HG03342 (cell line): Measurements from ENCODE around the gene DRAP1.
"Not testable (repeated sequence)": the region's sequence is repeated elsewhere in the genome, so short reads cannot be mapped to it uniquely, and the experiment has no call there.

ENCODE experiments used
- ATAC-seq: cut with Tn5 transposase; IDR thresholded peaks from one replicate; pipeline ENCODE4 v1.9.1; 2021; ENCODE audit warnings: mild to moderate bottlenecking, moderate library complexity; ENCODE audit not compliant: unreplicated experiment

Gene DRAP1

DNA sequence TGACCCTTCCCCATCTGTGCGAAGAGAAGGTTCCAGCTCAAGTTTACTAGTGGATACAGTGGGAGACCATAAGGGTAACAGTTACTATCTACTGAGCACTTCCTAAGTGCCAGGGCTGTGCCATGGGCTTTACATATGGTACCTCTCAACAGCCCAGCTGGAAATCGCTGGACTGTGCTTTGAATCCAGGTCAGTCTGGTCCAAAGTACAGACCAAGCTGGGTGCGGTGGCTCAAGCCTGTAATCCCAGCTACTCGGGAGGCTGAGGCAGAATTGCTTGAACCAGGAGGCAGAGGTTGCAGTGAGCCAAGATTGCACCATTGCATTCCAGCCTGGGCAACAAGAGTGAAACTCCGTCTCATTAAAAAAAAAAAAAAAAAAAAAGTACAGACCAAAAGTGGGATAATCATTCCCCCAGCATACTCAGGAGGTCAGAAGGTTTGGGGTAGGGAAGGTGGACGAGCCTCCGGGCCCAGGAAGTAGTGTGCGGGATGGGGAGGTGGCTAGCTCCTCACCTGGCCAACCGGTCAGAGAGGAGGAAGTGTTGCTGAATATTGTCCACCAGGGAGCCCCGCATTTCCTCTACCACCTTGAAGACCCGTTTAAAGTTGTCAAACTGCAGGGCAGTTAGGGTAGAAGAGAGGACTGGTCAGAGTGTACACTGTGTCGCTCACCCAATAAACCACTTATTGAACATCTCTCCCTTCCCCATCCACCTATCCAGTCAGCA lies 33.3 kb upstream of the DRAP1 start:
- no peak for ATAC-seq

DNA sequence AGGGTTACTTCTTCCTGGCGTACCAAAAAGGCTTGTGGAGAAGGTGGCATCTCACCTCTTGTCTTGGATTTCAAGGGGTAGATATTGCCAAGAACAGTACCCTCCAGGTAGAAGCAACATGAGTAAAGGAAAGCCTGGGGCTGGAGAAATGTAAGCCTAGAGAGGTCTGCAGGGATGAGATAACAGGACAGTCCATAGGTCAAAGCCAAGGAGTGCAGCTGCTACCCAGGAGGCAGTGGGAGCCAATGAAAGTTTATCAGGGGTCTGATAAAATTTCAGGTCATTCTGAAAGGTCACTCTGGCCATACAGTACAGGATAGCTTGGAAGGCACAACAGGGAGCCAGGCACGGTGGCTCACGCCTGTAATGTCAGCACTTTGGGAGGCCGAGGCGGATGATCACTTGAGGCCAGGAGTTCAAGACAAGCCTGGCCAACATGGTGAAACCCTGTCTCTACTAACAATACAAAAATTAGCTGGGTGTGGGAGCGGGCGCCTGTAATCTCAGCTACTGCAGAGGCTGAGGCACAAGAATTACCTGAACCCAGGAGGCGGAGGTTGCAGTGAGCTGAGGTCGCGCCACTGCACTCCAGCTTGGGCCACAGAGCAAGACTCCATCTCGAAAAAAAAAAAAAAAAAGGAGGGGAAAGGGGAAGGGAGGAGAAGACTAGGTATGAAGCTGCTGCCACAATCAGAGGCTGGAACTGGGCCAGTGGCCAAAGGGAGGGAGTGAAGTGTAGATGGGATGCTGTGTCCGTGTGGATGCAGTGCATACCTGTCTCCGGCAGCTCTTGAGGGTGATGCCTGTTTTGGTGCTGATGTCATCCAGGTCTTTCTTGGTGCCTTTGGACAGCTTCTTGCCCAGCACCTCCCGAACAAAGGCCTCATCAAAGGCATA lies 32.2 kb upstream of the DRAP1 start:
- no peak for ATAC-seq

DNA sequence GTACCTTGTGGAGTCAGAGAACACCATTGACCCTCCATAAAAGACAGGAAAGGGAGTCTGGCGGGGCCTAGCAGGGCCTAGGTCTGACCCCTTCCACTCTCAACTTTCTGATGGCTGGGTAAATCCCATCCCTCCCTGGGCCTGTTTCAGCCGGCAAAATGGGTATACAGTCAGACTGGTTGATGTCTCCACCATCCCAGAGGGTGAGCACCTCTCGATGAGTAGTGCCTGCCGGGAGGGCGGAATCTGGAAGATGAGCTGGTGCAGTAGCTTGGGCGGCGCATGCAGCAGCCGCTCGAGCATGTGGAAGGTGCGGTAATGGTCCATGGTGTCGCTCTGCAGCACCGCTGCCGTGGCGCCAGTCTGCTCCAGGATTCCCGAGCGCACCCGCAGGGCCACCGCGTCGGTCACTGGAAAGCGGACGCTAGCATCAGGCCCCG lies 31.5 kb upstream of the DRAP1 start:
- ATAC-seq: no peak

DNA sequence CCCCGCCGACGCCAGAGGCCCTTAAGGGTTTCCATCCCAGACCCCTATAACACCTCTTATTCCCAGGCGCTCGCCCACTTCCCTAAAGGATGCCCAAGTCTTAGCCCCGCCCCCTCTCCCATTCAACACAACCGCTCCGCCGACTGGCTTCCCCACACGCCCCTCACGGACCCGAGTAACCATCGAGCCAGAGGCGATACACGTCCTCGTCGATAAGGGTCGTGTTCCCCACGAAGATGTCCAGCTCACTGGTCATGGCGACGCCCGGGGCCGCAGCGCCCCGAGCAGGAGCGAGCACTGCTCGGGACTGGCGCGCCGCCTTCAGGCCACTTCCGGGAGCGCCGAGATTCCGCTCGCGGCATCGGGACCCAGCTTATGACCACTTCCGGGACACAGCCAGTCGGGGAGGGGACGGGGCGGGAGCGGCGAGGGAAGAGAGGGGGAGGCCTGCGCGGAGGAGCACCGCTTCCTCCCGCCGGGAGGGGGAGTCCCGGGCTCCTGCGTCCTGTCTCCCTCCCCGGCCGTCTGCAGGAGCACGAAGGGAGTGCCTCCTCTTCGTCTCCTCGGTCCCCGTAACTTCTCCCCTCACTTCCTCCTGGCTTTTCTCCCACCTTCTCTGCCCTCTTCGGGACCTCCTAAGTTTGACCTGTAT lies 30.9 kb upstream of the DRAP1 start, which contains the start of gene FIBP:
Gene FIBP, minus strand, starts transcription at position 309 of the 652 bp plus-strand sequence. Its CDS starts 53 bp downstream, at position 256.
- ATAC-seq: peak; percentile 41

DNA sequence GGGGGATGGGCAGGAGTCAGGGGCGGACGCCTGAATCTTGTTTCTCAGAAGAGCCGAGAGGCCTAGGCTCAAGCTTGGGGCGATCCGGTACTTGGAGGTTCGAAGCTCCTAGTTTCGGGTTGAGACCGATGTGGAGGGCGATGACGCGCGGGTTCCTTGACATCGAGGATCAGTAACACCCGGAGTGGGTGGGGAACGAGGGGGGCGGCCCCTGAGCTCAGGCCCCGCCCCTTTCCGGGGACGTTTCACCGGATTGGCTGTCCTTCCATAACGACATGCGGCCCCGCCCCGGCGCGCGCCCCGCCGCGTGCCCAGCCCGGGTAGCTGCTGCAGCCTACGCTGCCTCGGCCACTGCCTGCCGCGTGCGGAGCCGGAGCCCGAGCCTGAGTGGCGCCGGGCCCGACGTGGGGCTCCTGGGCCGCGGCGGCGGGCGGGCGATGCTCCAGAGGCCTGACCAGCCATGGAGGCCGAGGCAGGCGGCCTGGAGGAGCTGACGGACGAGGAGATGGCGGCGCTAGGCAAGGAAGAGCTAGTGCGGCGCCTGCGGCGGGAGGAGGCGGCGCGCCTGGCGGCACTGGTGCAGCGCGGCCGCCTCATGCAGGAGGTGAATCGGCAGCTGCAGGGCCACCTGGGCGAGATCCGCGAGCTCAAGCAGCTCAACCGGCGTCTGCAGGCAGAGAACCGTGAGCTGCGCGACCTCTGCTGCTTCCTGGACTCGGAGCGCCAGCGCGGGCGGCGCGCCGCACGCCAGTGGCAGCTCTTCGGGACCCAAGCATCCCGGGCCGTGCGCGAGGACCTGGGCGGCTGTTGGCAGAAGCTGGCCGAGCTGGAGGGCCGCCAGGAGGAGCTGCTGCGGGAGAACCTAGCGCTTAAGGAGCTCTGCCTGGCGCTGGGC lies 28.7 kb upstream of the DRAP1 start, which contains the start of gene CCDC85B:
Gene CCDC85B, plus strand, starts transcription at position 350 of the 895 bp plus-strand sequence. Its CDS starts 111 bp downstream, at position 461.
- ATAC-seq: peak; percentile 54

DNA sequence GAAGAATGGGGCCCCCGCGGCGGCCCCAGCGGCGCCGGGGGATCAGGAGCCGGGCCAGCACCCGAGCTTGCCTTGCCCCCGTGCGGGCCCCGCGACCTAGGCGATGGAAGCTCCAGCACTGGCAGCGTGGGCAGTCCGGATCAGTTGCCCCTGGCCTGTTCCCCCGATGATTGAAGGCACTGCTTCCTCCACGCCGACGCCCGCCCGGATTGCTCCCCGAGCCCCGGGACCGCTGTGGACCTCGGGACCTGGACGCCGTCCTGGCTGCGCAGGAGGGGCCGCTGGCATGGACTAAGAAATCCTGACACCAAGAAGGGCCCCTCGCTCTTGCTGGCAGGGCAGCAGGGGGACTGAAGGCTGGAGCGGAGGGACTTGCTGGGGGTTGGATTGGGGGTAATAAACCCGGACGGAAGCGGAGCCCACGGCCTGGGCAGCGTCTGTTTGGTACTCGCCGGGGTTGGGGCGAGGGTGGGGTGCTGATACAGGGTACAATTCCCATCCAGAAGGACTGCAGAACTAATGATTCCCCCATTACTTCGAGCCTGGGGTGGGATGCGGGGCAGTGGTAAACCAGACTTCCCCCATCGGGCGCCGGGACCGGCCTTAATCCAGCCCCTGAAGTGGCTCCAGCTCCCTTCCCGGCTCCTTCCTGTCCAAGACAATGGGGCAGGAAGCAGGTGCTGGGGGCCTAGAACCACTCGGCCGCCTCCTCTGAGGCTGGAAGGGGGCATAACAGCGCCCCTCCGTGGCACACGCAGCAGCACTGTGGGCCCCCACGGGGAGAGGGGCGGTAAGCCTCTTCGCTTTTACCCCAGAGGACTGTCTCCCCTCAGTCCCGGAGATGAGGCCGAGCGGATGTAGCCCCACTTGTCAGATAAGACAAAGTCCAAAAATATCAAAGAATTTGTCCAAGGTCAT lies 27.7 kb upstream of the DRAP1 start:
- no peak for ATAC-seq

DNA sequence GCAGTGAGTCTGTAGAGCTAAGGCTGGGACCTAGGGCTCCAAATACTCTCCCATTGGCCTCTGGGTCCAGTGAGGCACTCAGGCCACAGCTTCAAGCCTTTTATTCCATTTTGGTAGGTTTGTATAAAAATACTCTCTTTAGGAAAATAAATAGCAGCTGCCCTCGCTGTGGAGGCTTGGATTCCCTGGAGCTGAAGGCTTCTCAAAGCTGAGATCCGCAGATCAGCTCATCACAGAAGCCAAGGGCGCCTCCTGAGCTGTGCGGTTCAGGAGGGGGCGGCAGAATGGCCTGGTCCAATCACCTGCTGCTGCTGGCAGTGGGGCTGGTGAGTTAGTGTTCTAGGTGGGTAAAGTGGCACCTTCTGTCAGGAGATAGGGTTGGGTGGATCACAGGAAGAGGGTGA lies 27.1 kb upstream of the DRAP1 start:
- ATAC-seq: not testable (repeated sequence)

DNA sequence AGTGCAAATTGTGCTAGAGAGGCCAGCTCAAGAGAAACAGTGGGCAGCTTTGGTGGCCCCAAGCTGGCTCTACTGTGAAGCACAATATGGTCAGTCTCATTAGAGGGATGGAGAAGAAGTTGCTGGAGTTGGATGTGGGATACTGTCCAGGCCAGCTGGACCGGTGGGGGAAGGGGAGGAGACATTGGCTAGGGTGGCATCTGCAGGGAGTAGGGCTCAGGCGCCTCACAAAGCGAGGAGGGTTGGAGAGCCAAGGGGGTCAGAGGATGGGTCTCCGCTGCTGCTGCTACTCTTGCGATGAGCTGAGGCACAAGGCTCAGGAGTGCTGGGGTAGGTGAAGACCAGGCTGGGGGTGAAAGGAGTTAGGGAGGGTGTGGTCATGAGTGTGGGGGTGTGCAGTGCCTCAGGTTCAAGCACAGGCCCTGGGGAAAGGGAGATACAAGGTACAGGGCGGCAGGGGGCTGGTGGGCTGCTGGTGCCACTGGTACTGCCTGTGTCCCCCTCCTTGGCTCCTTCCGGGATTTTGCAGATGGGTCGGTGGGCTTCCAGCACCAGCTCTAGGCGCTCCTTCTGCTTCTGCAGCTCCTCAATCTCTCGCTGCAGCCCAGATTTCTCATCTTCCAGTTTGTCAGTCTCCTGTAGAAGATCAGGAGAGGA lies 26.4 kb upstream of the DRAP1 start:
- ATAC-seq: no peak

DNA sequence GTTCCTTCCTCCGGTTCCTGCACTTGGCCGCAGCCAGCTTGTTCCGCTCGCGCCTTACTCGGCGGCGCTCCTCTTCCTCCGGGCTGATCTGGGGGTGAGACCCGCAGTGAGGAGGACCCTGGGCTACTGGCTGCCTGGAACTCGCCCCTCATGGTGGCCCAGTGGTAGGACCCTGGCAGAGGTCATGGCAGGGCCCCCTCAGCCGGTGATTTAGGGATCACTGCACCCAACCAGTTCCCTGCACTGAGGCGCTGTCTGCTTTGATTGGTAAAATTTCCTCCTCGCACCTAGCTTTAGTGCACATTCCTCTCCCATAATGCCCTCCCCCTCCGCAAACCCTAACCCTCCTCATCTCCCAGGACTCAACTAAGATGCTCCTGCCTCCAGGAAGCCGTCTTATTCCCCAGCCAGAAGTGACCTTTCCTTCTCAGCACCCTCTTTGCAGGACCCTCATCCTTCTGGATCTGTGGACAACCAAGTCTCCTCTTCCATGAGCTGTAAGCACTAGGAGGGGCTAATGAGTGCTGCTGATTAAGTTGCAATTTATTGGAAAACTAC lies 25.1 kb upstream of the DRAP1 start:
- no peak for ATAC-seq

DNA sequence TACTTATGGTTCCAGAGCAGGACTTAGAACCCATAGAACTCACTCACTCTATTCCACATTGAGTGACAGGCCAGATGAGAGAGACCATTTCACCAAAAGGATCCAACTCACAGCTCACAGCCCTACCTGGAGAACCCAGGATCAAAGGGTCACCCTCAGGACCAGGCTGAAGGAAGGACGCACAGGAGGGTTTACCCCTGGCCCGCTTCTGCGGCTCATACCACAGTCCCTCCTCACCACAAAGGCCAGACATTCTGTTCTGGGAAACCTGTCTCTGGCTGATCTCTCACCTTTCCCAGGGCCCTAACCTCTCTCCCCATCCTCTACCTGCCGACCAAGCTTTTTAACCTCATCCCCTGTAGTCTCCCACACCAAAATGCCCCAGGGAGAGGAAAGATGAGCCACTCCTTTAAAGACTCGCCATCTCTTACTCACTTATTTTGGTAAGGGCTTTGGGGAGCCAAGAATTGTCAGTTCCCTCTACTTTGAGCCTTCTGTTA lies 23.7 kb upstream of the DRAP1 start:
- no peak for ATAC-seq

DNA sequence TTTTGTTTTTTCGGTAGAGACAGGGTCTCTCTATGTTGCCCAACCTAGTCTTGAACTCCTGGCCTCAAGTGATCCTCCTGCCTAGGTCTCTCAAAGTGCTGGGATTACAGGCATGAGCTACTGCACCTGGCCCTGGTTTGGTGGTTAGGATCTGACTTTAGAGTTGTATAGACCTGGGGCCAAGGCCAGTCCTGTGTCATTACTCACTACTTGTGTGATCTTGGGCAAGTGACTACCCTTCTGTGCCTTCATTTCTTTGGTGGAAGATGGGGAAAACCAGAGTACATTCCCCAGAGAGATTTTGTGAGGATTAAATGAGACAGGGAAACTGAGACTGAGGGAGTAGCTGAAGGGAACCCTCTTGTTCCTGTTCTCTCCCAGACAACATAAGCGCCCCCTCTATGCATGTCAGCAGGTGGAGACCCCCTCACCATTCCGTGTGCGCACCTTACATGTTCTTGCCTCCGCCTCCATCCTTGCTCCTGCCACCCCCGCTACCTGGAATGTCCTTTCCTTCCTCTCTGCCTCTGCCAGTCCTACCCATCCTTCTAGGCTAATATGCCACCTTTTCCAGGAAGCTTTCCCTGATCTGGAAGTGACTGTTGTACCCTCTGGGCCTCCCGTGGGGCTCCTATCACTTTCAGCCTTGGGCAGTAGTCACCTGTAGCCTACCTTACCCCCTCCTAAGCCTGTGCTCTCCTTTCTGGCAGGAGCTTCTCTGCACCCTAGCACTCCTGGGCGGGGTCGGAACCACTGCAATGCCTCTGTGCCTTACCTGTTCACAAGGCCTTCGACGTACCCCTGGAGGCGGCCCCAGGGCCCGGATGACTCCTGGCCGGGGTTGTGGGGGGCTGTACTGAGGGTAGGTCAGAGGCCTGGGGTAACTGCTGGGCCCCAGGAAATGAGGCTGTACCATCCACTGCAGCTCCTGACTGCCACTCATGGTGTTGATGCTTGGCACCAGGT lies 22.9 kb upstream of the DRAP1 start:
- no peak for ATAC-seq

DNA sequence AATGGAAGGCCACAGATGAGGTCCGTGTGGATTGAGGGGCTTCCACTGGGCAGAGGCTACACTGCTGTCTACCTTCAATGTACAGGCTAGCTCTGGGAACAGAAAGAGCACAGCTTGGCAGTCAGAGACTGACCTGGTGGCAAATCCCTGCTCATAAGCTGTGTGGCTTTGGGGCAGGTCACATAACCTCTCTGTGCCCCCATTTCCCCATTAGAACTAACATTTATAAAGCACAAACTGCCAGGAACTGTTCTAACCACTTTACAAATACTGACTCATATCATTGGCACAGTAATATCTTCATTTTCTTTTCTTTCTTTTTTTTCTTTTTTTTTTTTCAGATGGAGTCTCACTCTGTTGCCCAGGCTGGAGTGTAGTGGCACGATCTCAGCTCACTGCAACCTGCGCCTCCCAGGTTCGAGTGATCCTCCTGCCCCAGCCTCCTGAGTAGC lies 22.2 kb upstream of the DRAP1 start:
- no peak for ATAC-seq

DNA sequence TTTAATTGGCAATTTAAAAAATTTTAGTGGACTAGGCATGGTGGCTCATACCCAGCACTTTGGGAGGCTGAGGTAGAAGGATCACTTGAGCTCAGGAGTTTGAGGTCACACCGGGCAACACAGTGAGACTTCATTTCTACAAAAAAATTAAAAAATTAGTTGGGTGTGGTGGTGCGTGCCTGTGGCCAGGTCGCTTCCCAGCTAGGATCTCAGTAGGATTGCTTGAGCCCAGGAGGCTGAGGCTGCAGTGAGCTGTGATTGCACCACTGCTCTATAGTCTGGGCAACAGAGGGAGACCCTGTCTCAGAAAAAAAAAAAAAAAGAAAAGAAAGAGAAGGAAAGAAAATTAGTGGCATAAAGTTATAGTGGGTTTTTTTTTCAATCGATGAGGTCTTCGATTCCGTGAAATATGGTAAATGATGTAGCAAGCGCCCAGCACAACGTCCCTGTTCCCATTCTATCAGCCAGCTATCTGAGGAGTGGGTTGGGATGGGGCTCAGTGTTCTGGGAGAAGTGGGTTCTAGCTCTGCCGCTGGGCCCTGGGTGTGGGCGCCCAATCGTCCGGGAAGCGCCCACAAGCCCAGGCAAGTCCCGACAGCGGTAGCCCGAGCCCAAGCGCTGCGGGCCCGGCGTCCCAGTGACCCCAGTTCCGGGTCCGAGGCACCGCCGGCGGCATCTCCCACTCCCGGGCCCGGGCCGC lies 20.4 kb upstream of the DRAP1 start:
- no peak for ATAC-seq

DNA sequence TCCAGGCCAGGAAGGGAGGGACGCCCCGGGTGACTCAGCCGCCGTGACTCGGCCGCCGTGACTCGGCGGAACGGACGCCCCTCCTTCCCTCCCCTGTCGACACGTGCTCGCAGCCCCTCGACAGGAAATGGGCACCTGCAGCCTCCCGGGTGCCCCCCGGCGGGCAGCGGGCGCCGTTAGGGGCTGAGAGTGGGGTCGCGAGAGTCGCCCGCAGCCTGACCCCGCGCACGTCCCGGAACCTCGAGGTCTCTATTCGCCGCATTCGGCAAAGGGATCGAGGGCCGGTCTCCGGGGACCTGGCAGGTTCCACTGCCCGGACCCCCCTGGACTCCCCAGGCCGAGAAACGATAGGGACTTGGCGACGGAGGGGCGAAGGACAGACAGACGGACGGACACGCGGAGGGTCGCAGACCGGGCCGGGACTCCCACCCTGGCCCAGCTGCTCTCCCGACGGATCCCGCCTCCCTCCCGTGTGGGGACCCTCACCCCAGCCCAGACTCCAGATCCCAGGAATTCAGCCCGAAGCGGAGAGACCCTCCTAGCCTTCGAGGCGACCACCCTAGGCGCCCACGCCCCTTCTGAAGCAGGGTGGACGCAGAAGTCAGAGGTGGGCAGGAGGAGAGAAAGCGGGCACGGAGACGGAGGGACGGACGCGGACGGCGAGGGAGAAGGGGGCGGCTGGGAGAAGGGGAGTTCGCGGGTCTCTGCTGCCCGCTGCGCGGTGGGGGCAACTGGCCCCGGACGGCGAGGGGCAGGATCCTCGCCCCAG lies 19.7 kb upstream of the DRAP1 start:
- peak; percentile 3 for ATAC-seq

DNA sequence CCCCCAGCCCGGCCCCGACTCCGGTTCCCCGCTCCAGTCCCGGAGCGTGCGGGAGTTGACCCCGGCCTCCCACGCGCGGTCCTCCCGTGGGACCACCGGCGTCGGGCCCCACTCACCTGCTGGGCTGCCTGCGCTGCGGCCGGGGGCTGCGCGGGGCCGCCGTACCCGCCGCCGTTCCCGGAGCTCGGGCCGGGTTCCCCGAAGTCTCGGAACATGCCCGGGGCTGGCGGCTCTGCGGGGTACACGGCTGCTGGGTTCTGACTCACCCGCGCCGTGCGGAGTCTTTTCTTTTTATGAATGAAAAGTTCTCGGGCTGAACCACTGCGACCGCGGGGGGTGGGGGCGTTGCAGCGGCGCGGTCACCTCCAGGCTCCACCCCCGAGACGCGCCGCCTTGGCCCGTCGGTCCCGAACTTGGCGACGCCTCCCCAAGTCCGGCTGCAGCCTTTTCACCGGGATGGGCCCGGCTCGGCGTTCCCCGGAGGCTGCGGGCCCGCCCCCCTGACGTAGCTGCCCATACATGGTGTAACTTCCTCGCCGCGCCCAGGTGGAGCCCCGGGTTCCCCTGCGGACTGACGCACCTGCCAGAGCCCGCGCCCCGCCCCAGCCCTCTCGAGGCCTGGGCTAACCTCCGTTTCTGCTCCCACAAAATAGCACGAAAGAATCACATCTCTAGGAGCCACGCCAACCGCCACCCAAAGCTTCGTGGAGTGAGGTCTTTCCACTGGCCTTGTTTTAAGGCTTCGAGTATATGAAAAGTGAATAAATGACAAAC lies 18.9 kb upstream of the DRAP1 start, which contains the start of gene FOSL1:
Gene FOSL1, minus strand, starts transcription at position 264 of the 774 bp plus-strand sequence. Its CDS starts 49 bp downstream, at position 215.
- ATAC-seq: peak; percentile 79
